NCI-H524 (cell line): ENCODE measurements around the gene SCGB3A1.

Experiments used
- DNase-seq, 2 experiments: peaks; one replicate each; lab custom pipeline; 2025; lab: John Stamatoyannopoulos, UW

SCGB3A1 gene

DNA sequence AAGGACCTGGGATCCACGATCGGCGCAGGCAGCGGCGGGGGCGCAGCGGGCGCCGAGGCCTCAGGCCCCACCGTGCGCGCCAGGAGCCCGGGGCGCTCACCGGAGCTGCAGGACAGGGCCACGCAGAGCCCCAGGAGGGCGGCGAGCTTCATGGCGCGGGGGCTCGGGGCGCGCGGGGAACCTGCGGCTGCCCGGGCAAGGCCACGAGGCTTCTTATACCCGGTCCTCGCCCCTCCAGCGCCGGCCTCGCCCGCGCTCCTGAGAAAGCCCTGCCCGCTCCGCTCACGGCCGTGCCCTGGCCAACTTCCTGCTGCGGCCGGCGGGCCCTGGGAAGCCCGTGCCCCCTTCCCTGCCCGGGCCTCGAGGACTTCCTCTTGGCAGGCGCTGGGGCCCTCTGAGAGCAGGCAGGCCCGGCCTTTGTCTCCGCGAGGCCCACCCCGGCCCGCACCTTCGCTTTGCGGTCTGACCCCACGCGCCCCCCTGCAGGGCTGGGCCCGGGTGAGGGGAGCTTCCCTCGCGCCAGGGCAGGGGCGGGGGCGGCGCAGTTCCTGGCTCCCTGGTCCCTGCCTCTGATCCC, at the start of gene SCGB3A1:
Gene SCGB3A1, minus strand, starts transcription at position 189 of the 577 bp plus-strand sequence. Its CDS starts 37 bp downstream, at position 152.
- DNase-seq = no peak

- DNase-seq = no peak
These were observed 49.2 kb upstream of the SCGB3A1 start for GRCh38 chr5:180640611-180640860.

- DNase-seq = no peak
These were observed 48.7 kb upstream of the SCGB3A1 start for GRCh38 chr5:180639741-180640610.

DNA sequence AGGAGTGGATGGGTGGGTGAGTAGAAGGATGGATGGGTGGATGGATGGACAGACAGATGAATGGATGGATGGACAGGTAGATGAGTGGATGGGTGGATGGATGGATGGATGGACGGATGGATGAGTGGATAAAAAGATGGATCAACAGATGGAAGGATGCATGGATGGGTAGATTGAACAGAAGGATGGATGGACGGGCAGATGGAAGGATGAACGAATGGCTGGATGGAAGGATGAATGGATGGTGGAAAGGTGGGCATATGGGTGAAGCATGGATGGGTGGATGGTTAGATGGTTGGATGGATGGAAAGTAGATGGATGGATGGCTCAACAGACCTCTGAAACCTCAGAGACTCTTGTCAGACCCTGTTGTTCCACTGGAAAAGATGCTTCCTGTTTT, 48.0 kb upstream of the SCGB3A1 start:
- no peak for DNase-seq

GRCh38 chr5:180637962-180638680, 46.8 kb upstream of the SCGB3A1 start:
- DNase-seq = no peak

DNA sequence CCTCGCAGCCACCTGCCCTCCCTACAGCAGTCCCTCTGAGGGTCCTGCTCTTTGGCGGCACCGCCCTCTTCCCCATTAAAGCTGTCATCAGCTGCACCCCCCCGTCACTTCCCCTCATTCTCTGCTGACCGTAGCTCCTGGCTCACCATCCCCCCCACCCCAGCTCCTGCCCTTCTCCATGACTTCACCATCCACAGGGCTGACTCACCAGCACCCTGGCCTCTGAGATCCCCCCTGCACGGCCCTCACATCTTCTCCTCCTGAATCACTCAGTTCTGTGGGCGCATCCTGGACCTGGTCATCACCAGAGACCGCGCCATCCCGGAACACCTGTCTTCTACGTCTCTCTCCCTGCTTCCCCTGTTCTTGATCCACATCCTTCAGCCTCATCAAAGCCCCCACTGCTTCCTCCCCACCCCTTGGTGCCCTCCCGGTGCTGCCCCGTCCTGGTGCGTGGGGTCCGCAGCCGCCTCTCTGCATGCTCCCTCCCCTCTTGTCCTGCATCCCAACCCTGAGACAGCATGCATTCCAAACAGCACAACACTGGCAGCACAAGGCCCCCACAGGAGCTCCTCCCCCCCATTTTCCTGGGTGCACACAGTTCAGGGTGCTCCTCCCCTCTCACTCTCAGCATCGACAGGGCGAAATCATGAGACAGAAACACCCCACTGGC, 45.2 kb upstream of the SCGB3A1 start:
- DNase-seq = no peak

DNA sequence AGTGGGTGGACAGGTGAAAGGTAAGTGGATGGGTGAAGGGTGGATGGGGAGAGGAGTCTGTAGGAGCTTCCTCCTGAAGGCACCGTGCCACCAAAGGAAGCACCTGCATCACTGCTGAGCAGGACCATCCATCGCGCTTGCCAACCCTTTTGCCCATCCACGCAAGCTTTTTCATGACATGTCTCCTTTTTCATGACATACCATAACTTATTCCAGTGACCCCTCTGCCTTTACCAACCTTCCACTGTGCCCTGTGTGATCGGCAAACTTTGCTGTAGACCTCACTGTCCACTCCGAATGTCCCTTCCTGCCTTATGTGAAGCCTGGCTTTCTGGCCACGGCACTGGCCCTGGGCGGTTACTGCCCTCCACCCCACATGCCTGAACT, 44.7 kb upstream of the SCGB3A1 start:
- no peak for DNase-seq

- no peak for DNase-seq
These were observed 42.2 kb upstream of the SCGB3A1 start for GRCh38 chr5:180633283-180634177.

DNA sequence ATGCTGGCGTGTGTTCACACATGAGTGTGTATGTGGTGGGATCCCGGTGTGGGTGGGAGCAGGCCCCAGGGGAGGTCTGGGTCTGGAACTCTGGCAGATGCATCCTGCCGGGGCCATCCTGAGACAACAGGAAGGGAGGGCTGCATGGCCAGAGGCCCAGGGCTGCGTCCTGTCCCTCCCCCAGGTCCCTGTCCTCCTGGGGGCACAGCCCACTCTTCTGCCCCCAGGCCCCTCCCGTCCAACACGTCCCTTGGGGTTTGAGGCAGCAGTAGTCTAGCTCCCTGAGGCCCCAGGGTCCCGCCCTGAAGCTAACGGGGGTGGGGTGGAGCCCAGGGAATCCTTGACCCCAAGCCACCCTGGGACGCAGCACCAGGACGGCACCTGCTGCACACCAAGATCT, 41.5 kb upstream of the SCGB3A1 start:
- no peak for DNase-seq

DNA sequence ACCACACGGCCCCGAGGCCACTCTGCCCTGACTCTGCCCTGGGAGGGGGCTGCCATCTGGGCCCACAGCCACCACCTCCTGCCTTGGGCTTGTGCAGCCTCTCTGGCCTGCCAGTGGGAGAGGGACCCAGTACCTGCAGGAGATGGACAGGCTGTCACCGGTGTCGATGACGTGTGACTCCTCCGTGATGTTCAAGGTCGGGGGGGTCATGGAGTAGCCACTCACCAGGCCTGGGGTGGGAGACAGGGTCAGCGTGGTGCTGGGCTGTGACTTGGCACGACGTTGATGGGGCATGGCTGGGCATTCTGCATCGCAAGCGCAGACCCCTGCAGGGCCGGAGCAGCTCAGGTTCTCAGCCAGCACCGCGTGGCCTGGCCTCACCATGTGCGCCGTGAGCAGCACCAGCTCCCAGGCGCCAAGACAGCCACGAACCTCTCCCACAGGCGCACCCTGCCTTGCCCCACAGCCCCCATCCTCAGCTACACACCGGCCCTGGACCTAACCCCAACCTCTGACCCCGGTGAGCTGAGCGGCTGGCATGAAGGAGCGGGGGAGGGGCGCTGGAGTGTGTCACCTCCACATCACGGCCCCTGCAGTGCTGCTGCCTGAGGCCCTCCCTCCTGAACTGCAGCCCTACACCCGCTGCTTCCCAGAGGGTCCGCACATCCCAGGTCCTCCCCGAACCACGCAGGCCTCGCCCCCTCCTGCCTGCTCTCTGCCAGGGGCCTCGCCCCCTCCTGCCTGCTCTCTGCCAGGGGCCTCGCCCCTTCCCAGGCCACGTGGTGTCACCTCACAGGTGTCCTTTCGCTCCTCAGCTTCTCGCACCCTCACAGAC, 40.5 kb upstream of the SCGB3A1 start:
- DNase-seq = no peak

GRCh38 chr5:180630426-180630825, 39.1 kb upstream of the SCGB3A1 start:
- no peak for DNase-seq

DNA sequence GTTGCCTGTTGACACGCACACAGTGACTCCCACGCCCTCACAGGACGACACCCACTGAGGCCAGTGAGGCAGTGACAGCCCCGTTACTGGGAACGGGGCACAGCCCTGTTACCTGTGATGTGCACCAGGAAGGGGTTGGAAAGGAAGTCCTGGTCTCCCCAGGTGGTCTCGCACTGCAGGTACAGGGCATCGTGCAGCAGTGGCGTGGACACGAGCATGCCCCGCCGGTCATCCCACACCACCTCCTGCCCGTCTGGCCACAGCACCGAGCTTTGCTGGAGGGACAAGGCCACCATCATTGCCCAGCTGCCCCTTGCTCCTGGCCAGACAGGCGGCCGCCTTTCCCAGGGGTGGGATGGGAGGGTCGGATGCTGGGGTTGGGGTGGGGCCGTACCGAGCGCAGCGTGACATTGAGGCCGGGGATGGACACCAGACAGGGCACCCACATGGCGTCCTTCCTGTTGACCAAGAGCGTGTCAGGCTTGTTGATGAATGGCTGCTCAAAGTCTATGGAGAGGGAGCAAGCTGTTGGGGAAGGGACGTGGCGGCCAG, 38.6 kb upstream of the SCGB3A1 start:
- no peak for DNase-seq

DNA sequence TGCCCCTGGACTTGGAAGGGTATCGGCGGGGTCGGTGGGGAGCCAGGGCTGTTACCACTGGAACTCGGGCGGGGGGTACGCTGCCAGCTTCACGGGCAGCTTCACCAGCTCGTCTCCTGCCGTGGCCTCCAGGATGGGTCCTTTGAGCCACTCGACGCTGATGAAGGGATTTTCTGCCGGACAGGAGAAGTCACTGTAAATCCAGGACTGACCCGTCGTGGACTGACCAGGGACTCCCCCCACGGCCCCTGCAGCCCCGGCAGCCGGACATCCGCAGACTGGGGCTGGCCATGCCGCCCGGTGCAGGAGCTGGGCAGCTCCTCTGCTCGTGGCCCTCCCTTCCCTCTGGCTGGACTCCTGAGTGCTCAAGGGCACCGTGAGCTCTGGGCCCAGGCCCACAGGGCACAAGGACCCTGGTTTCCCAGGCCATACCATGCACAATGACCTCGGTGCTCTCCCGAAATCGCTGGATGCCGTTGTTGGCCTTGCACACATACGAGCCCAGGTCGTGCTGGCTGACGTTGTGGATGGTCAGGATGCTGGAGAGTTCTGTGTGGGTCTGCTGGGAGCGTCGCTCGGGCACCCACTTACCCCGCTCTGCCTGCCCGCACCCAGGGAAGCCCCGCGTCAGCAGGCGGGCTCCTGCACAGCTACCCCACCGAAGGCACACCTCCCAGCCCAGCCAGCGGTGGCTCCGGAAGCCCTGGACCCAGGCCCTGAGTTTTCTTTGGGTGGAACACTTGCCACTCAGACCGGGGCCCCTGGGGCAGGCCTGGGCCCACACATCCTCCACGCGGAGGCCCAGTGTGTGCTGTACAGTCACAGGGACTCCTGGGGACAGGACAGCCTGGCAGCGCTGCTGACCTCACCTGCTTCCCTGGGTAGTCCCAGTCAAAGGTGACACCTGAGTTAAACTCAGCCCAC, 37.8 kb upstream of the SCGB3A1 start:
- no peak for DNase-seq

GRCh38 chr5:180628211-180628610, 36.9 kb upstream of the SCGB3A1 start:
- no peak for DNase-seq

DNA sequence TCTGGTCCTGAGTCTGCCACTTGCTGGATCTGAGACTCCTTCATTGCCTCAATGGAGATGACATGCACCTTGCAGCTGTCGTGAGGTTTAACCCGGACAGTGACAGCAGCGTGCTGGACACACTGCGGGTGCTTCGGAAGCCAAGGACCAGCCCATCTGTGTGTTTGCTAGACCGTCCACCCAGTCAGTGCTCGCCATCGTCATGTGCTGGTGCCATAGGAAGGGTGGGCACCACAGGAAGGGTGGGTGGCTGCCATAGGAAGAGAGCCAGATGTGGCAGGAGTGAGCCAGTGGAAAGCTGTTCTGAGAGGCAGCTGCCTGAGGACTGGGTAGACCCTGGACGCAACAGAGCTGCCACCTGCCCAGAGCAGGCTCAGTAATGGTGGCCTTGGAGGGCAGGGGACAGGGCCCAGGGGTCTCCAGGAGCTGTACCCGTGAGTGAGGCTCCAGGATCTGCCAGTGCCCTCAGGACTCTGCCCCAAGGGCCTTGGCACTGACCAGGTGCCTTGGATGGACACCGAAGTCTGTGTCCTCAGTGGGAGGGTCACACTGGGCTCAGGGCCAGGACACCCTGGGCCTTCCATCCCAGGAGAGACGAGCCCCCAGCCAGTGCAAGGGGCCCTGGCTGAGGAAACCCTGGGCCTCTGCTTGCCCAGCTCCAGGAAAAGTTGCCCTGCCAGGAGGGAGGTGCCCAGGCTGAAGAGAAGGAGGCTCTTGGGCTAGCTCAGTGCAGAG, 36.3 kb upstream of the SCGB3A1 start:
- no peak for DNase-seq

- no peak for DNase-seq
These were observed 35.5 kb upstream of the SCGB3A1 start for GRCh38 chr5:180626661-180627385.

- DNase-seq = no peak
These were observed 34.7 kb upstream of the SCGB3A1 start for GRCh38 chr5:180625791-180626660.
